HG02943 (cell line): Measurements from ENCODE around the gene FBXO38.

Experiments used
- ATAC-seq: cut with Tn5 transposase; IDR thresholded peaks from one replicate; pipeline ENCODE4 v1.9.1; 2021; ENCODE audit warnings: mild to moderate bottlenecking, low read depth, moderate library complexity; ENCODE audit not compliant: unreplicated experiment

Gene FBXO38

DNA sequence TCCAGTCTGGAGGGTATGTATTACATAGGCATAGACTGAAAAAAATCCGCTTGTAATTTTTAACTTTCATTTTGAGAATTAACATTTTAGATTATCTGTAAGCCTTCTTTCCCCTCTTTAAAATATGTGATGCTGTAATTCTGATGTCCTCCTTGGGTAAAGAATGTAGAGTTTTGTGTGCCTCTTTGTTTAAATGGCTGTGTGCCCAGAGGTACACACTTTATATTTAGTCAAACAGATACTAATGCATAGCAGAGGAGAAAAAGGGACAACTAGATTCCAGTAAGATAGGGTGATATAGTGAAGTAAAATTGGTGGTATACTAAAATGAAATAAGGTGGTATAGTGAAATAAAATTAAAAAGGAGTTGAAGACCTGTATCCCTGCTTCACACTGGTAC lies 1.3 kb downstream of the FBXO38 start:
- ATAC-seq, result no peak

DNA sequence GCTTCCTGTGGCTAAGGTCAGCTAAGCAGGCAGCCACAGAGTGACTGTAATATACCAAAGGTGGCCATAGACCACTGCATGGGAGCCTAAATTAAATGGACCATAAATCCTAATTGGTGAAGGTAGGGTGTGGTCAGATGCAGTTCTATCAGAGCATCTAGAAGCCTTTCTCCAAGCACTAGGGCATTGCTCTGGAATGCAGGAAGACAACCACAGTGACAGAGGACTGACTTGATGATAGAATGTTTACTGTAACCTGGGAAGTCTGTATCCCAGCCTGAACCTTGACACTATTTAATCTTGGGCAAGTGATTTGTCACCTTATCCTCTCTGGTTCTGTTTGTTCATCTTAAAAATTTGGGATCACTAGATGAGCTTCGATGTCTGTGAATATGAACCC lies 2.3 kb downstream of the FBXO38 start:
- no peak for ATAC-seq

DNA sequence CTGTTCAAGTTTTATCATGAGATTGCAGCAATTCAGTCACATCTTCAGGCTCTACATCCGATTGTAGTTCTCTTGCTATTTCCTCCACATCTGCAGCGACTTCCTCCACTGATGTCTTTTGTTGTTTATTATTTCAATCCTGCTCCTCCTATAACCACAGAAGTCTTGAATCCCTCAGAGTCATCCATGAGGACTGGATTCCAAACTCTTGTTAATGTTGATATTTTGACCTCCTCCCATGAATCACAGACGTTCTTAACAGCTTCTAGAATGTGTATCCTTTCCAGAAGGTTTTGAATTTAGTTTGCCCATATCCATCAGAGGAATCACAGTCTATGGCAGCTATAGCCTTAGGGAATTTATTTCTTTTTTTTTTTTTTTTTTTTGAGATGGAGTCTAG lies 3.6 kb downstream of the FBXO38 start:
- ATAC-seq, result no peak

DNA sequence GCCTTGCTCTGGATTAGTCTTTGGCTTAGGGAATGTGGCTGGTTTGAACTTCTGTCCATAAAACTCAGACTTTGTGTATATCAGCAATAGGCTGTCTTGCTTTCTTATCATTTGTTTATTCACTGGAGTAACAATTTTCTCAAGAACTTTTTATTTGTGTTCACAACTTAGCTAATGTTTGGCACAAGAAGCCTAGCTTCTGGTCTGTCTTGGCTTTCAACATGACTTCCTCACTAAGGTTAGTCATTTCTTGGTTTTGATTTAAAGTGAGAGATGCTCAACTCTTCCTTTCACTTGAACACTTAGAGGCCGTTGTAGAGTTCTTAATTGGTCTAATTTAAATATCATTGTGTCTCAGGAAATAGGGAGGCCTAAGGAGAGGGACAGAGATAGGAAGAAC lies 4.9 kb downstream of the FBXO38 start:
- no peak for ATAC-seq

DNA sequence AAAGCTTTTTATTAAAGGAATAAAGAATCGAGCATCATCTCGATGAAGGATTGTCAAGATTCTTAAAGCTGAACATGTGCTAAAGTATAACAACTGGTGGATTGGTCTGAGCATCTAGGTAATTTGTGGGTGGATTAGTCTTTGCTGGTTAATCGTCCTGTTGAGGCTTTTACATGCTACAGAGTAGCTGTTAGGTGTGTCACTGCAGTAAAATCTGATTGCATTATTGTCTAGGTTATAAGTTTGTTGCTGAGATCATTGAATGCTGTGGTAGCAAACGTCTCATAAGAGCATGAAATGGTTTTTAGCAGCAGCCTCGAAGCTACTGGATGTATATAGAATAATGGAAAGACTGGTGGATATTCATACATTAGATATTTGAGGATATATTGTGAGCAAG lies 7.2 kb downstream of the FBXO38 start:
- no peak for ATAC-seq

DNA sequence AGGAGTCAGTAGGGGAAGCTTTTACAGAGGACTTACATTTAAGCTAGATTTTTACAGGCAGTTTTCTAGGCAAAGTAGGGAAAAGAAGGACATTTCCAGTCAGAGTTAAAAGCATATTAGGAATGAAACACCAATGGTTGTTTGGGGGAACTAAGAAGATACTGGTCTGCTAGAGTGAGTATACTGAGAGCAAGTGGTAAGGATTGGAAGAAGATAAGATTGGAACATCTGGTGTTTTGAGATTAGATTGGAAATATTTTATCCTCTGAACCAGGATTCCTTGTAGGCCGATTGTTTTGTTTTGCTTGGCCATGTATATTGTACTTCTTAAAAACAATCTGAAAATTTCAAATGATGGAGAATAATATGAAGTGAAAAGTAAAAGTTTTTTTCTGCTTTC lies 7.7 kb downstream of the FBXO38 start:
- ATAC-seq, result no peak

DNA sequence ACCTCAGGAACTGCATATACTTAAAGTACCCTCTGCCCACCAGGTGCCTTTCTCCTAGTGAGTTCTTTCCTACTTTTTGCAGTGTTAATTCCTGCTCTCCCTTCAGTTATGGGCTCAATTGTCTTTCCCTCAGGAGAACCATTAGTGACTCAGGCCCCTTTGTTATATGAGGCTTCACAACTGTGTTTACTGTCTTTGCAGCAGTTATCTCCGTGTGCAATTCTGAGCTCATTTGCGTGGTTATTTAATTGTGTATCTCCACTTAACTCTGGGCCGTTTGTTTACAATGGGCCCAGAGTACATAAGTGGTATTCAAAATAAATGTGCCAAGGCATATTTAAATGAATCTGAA lies 9.6 kb downstream of the FBXO38 start:
- ATAC-seq, result no peak

DNA sequence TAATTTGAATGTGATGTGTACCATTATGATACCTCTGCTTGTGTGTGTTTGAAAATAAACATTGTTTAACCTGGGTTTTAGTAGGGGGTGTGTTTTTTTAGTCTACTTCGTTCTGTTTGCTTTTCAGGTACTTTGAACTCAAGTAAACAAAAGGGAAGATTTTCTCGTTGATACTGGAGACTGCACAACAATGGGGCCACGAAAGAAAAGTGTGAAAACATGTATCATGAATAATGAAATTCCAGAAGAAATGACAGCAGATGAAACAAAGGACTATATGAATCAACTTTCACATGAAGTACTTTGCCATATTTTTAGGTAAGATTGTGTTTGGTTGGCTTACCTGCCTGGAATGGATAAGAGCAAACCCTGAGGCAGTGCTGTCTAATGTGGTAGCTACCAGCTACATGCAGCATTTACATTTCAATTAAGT lies 10.8 kb downstream of the FBXO38 start:
- no peak for ATAC-seq

DNA sequence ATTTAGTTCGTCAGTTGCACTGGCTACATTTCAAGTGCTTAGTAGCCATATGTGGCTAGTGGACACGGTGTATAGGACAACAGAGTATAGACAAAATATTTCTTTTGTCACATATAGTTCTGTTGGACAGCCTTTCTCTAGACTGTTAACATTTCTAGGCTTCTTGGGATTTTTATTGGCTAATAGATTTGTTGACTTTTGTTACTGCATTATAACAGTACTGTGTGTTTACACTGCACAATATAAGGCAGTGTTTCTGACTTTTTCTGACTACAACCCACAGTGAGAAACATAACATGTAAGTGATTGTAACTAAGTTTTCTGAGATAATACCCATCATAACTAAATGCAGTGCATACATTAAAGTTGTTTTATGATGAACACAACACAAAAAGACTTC lies 11.3 kb downstream of the FBXO38 start:
- no peak for ATAC-seq

DNA sequence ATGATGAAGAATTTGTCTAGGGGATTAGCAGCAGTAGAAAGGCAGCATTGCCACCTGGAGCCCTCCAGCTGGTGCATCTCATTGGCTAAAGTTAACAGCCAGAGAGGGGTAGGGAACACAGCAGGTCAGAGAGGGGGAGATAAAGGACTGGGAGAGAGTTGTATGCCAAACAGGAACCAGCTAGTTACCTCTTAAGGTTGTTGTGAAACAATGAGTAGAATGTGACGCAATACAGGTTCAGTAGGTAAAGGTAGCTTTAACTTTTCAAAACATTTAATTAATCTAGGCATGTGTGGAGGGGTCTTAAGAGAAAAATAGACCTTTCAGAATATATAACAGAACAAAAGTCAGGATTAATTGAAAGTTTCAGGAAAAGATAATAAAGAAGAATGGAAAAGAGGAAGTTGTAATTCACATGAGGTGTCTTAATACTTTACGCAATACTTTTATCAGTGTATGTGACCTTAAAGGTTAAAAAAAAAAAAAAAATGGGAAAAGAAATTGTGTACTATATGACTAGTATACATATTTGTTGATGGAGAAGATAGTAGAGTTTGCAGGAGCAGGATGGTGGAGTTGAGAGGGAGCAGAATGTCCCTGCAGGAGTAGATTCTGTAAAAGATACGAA lies 14.3 kb downstream of the FBXO38 start:
- ATAC-seq, result no peak

DNA sequence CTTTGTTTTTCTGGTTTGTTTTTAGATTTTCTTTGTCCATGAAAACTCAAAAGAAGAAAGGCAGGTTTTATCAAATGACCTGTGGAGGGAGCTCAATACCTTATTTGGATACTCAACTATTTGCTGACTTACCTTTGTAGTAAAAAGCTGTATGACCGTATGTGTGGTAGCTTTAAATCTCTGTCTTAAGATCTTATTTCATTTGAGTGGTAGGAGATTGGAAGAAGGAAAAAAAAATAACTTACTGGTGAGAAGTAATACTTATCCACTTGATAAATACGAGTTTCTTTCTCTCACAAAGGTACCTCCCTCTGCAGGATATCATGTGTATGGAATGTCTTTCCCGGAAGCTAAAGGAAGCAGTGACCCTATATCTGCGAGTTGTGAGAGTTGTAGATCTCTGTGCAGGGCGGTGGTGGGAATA lies 15.0 kb downstream of the FBXO38 start:
- no peak for ATAC-seq

DNA sequence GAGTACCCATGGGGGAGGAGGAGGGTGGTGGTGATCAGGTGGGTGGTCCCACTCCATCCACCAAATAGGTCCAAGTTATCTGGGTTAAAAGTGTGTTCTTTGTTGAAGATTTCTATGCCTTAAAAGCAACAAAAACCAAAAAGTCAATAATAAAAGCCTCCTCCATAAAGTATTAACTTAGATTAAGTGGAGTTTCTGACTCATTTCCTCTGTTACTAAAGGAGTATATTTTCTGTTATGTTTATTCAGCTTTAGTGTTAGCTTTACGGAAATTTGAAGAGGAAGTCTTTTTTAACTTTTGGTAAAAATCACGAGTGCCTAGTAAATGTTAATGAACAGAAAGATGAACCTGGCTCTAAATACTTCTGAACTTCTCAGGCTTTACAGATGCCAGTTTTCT lies 17.8 kb downstream of the FBXO38 start:
- no peak for ATAC-seq

DNA sequence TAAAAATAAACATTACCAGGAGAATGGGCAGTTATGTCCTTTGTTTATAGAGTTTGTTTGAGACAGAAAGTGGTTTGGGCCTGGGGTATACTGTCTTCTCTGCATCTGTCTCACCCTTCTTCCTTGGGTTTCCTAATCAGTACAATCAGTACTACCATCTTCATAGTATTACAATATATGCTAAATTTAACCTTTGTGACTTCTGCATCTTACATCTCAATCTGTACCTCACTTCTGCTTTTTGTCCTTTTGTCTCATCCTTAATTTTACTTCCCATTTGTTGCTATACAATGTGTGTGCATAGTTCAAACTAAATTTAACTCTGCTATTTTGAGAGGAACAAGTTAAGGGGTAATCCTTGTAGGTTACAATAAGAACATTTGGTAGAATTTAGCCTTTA lies 19.6 kb downstream of the FBXO38 start:
- ATAC-seq, result no peak

DNA sequence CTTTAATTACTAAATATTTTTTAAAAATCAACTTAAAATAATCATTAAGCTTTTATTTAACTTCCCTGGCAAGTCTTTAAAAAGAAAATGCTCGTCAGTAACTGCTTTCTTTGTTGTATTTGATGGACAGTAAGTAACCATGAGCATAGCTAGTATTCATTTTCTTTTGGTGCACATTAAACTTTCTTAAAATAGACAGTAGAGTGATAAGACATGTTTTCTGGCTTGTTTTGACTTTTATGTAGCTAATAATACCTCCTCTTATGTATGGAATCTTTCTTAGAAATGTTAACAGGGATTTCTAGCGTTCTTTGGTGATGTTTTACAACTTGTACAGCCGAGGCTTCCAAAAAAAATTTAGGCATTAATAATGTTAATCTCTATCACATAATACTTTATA lies 22.6 kb downstream of the FBXO38 start:
- ATAC-seq, result no peak

DNA sequence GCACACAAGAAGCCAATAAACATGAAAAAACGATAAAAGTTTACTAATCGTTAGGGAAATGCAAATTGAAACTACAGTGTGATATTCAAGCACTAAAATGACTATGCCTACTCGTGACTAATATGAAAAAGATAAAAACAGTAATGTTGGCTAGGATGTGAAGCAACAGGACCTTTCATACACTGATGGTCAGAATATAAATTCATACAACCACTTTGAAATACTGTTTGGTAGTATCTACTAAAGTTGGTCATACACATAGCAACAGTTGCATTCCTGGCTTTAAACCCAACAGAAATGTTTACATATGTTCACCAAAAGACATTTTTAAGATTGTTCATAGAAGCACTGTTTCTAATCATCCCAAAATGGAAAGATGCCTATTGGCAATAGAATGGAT lies 24.3 kb downstream of the FBXO38 start:
- no peak for ATAC-seq

DNA sequence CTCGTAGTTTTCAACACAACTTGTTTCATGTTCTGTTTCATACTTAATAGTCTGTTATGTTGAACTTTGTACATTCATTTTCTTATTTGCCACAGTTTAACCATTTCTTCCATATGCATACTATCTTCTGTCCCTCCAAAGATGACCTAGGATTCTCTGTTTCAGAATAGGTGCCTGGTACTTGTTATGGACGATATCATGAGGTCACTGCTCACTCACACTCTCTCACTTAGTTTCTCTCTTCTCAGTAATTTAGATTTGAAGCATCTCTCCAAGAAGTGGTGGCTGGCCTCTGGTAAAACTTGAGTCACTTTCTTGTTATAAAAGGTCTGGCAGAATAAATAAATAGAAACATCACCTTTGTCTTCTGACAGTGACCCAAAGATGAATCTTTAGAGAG lies 28.4 kb downstream of the FBXO38 start:
- ATAC-seq, result no peak

DNA sequence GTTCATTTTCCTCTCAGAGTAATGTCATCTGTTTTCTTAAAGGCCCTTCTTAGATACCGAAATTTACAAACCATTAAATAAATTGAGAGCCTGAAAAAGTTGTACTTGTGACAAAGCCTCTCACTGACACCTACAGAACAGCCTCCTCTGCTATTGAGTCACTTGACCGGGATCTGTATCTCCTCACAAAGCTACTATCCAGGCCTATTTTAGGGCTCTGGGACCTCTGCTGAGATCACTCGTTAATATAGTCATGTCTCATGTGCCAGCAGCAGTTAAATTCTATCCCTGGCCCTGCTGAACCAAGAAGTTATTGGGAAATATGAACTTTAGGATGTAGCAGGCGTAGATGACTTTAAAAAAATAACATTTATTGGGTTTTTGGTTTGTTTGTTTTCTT lies 31.1 kb downstream of the FBXO38 start:
- no peak for ATAC-seq

DNA sequence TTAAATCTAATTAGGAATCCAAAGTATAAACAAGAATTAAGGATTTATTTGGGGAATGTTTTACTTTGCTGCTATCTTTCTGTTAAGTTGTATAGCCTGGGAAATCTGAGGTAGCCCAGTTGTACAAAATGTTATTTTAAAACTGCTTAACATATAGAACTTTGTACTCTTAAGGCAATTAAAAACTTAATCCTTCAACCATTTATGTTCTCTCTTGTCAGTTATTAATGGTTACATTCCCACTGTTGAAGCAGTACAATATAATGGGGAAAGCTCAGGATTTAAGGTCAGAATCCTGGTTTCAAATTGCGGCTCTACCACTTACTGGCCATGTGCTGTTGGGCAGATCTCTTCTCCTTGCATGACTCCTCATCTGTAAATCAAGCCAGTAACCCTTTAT lies 32.7 kb downstream of the FBXO38 start:
- ATAC-seq, result no peak

DNA sequence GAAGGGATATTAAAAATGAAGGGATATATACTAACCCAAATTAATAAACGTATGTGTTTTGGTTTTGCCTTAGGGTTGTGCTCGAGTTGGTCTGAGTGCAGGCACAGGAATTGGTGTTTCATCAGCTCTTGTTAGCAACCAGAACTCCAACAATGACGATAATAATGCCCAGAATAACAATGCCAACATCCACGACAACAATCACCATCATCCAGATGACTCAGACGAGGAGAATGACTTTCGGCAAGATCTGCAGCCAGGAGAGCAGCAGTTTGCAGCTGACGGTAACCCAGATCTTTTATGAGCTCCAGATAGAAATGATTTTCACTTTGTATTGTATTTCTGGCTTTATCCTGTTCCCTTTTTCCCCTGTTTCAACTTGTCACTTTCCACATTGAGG lies 33.2 kb downstream of the FBXO38 start:
- no peak for ATAC-seq

DNA sequence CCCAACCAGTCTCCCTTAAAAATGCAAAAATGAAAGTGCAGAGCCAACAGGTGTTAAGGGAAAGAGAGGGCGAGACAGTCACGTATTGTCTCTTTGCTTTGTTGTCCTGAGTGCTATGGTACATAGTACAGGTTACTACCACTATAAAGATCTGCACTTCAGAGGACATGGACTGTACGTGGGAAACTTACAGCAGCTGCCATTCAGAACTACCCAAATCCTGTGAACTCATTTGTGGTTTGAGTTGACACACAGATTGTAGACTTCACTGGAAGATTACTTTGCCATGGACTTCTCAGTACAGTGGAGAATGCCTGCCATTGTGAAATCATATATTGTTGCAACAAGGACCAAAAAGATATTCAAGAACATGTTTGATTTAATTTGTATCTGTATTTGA lies 34.8 kb downstream of the FBXO38 start:
- no peak for ATAC-seq

DNA sequence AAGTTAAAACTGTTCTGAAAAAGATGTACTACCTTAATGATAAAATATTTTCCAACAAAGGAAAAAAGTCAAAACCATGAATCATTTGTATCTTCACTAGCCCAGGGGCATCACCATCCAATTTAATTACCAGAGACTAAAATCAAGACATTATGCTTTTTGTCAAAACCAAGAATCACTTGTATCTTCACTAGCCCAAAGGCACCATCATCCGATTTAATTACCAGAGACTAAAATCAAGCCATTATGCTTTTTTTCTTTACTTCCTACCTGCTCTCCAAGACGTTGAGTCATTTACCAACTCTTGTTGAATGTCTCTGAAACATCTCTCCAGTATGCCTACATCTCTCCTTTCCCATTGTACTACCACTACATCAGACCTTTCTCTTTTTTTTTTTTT lies 37.9 kb downstream of the FBXO38 start:
- no peak for ATAC-seq

DNA sequence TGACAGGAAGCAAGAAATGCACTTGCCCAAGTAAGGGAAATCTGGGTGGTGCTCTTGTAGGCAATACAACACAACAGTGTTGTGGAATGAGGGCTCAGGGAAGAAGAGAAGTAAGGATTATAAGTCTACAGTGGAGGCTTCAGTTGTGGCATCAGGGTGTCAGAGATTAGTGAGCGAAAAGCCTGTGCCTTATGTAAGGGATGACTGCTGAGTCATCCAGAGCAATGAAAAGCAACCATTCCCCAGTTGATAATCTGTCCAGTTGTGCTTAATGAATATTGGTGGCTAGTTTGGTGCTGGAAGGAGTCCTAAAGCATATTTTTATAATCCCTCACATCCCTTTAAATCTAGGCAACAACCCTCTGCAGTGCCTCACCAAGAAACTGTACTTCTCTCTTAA lies 42.0 kb downstream of the FBXO38 start:
- no peak for ATAC-seq

DNA sequence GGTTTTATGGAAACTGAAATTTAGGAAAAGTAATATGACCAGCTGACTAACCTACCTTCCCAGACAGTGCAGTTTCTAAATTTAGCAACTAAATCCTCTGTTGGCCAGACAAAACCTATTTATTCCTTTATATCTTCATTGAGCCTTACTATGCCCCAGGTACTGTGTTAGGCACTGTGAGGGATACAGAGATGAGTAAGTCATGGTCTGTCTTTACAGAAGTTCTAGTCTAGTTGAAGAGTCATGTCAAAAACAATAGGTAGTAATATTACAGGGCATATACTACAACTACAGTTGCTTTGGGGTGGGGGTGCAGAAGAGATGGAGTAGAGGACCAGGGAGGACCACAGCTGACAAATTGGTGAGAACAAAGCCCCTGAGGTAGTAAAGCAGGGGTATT lies 42.8 kb downstream of the FBXO38 start:
- no peak for ATAC-seq
